Measurements from ENCODE around the gene EPHA3.

The EPHA3 gene

DNA sequence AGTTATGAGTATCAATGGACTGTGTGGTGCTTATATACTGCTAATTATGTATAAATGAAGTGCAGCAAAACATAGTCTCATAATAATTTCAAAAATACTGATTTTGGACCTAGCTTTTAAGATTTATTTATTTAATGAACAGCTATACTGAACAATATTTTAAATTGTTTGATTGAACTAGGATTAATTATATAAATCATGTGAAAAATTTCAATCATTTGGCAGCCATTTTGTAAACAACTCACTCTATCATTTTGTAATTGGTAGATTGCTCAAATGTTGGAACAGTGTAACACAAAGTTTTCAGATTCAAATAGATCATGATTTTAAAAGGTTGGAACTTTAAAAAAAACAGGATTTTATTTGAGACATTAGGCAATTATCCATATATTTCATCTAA lies 47.0 kb downstream of the EPHA3 start:
- DNase-seq: no peak

DNA sequence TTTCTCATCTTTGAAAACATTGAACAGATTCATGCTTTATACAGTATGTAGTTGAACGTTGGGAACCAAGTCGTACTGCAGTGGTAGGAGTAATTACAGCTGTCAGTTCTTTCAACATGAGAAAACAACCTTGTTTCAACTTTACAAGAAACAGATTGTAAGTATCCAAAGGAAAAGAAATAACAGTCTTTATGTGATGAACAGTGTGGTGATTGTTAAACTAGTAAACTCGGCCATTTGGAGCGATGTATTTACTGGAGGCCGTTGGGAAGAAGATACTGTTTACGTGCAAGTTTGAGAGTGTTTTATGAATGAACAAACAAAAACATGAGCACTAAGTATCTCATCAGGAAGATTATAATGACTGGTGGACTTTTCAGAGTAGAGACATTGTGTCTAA lies 48.4 kb downstream of the EPHA3 start:
- DNase-seq: no peak

DNA sequence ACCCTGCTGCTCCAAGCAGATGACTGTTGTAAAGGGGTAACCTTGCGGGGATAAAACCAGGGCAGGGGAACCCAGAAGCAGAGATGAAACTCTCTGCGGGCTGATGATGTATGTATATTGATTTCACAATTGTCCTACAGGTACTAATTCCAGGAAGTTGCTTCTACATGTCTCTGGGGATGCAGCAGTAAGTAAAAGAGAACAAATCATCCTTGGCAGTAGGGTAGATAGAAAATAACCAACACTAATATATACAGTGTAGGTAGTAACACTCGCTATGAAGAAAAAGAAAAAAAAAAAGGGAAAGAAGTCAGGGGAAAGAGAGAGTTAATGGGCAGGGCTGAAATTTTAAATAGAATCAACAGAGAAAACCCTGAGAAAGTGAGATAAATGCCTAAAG lies 50.2 kb downstream of the EPHA3 start:
- no peak for DNase-seq

DNA sequence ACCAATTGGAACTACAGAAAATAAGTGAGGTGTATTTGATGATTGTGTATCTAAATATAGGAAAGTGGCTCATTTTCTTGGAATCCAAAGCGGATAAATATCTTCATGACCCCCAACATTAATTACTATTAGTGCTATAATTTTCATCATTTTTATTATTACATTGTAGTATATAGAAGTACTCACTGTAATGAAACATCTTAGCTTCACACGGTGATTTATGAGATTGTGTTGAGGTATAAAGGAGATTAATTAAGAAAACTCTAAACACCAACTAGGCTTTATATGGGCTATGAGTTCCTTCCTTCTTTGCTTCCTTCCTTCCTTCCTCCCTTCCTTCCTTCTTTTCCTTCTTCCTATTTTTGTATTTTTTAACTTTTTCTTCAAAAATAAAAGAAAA lies 52.2 kb downstream of the EPHA3 start:
- DNase-seq: no peak

DNA sequence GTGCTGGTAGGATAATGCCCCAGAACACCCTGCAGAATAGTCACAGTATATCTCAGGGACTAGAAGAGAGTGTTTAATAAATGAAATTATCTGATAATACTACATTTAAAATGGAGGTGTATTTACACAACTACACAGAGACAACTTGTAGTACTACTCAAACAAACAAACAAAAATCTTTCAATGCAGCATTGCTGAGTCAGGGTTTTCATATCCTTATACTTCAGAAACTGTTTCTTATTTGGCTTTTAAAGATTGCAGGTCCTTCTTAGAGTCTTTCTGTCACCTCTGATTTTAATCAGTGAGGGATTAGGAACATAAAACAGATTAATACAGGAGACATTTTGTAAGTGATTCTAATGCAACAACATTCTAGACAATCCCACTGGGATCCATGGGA lies 57.4 kb downstream of the EPHA3 start:
- DNase-seq: no peak

DNA sequence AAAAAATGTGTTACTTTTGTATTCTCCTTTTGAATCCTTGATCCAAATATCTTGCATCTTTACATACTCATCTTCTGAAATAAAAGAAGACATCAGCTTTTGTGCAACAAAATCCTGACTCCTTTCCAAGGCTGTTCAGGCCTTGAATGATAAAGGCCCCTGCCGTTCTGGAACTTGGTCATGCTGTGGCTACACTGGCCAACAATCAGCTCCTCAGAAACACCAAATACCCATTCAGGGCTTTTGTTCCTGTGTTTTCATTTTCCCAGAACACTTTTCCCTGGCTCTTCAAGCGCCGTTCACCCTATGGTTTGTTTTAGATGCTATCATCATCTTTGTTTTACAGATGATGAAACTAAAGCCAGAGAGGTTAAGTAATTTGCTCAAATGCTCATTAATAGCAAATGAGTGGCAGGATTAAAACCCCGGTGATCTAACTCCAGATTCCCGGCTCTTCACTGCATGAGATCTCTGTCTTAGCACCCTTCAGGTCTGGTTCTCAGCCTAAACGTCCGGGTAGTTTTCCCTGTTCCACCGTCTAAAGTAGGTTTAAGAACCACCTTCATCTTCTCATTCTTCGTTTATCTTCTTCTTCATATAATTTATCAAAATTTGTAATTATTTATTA lies 58.3 kb downstream of the EPHA3 start:
- DNase-seq: no peak

DNA sequence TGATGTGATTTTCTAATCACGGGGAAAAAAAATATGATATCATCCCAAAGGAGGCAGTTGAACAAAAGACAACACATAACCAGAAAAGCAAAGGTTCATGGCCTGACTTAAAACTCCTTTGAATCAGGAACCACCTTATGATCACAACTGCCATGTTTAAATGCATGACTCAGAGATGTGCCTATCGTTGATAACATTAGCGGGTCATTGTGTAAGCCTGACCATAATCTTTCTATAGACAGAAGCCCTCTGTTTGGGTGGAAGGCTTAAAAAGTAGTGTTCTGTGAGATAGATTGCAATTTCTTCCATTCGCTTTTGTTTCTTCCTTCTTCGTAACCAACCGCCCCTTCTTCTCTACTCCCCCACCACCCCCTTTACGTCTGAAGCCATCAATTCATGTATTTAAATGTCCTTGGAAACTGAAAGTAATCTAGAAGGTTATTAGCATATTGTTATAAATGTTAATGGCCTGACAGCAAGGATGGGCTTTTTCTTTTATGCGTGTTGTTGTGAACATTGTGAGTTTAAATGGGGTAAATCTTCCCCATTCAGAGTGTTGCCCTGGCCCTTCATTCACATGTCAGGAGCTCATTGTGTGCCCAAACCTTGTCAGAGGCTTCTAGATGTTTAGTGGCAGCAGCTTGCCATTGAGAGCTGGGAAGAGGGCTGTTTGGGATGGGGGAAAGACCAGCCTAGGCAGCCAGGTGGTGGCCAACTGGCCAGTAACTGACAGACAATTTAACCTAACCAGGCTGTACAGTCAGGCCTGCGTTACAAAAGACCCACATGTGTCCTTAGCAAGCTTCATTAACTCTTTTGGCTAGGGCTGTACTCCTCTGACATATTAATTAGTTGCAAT lies 64.5 kb downstream of the EPHA3 start:
- DNase-seq: no peak

DNA sequence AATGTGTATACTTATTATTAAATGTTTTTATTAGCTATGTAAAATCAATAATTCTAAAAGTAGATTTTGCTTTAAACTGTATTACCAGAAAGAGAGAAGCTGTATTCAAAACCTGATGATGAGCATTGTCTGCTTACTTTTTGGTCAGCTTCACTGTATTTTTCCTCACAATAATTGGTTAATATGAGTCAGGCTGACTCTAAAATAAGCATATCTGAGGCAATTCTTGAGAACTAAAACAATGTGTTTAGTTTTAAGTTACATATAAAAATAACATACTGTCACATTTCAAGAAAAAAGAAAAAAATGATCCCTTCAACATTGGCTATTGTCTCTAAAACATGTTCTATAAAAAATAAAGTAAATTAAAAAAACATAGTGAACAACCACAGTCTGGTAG lies 66.1 kb downstream of the EPHA3 start:
- no peak for DNase-seq

DNA sequence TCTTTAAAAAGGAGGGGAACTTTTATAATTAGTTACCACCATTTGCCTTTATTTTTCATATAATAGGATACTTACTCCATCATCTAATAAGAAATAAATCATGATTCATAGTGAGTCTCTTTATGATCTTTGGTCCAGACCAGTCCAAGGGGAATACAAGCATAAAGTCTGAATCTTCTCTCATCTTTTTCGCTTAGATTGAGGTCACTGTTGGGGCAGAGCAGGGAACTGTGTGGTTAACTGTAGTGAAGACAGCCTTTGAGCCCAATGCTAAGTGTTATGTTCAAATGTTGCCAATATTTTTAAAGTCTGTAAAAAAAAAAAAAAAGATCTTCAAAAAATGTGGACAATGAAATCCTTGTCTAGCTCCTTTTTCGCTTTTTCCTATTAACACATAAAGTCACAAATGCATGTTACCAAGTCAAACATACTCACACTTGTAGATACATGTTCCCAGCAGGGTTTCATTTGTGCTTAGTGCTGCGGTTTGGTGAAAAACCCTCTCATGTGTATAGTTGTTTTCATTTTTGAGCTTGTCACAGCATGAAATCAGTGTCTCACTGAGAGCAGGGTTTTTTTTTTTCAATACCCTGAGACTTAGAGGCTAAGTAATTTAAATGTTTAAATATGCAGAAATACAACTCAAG lies 72.1 kb downstream of the EPHA3 start:
- DNase-seq: no peak

DNA sequence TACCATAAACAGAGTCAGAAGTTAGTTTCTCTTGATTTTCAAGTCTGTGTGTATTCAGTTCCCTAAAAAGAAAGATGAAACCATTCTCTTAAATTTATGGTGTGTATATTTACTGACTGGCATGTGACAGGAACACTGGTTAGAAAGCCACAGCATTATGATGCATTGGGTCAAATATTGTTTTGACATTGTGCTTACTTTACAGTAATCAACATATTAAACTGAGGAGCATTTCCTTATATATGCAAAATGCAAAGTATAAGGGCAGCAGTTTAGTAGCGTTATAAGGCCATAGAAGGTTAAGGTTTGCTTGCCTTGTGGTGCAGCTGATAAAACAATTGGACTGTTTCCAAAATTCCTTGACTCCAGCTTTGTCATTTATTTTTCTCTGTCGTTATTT lies 72.9 kb downstream of the EPHA3 start:
- no peak for DNase-seq

DNA sequence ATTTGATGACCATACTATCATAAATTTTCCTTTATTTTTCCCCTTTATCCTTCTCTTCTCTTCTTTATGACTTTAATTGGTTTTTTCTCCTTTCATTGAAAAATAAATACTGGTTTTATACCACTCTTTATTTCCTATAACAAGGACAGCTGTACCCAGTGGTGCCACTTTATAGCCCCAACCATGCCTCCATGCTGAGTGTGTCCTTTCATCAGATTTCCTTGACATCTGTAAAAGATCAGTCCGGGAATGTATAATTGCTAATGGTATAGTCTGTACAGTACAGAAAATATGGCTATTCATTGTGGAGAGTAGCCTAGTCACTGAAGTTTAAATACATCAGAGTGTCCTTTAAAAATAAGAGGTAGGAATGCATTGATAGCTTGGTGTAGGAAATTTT lies 74.6 kb downstream of the EPHA3 start:
- no peak for DNase-seq

DNA sequence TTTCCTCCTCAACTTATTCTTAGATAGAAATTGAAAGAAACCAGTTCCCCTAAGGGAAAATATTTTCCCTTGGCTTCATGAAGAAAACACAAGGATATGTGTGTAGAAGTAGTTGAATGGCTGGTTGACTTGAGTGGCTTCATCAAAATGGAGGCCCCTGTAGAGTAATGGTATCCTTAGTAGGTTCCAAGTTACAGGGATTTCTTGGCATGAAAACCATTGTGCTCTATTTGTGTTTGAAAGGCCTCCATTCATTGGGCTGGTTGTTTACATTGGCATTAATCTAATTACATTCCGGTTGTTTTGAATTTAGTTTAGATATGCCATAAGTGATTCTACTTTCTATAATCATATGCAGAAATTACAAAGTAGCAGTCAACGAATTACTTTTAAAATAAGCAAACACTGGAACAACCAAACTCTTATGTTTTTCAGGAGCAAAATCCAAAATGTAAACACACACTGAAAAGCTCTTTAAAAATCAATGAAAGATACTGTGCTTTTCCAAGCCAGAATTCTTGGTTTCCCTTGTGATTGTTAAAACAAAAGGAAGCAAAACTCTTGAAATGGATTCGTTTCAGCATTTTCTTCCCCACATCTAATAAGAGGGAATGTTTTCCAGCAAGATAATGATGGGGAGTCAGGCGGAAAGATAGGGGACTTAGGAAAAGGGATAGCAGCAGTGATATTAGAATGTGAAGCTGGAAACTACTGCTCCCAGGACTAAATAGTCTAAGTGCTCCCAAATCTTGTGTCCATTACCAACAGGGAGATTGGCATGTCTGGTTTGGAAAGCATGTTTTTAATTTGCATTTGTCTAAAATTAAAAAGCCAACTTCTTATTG lies 77.0 kb downstream of the EPHA3 start:
- DNase-seq: no peak

DNA sequence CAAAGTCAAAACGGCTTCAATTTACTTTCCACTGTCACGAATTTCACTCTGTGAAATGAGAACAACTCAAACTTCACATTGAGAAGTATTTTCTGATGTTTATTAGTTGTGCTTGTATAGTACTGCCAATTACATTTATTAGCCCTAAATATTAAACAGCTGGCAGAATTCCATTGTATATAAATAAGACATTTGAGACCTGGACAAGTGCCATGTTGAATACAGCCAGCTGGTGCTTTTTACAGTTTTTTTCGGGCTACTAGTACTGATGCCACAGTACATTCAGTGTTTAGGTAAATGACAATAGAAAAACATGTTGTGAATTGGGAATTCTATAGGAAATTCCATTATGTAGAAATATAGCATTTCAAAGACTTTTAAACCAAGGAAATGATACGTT lies 79.0 kb downstream of the EPHA3 start:
- no peak for DNase-seq

DNA sequence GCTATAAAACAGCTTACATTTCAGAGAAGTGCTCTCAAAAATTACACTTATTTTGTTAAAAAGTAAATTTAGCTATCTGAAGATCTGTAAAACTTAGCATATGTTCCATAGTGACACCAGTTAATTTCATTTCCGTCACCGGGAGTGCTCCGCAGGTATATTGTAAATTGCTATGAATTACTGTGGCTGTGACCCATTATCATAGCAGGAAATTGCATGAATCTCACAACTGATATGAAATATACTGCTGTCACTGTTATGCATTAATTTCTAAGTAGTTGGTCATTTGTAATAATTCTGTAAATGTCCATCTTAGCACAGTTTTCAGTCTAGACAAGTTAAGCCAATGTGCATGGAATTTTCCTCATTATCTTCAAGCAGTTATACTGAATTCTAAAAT lies 91.2 kb downstream of the EPHA3 start:
- DNase-seq: no peak

DNA sequence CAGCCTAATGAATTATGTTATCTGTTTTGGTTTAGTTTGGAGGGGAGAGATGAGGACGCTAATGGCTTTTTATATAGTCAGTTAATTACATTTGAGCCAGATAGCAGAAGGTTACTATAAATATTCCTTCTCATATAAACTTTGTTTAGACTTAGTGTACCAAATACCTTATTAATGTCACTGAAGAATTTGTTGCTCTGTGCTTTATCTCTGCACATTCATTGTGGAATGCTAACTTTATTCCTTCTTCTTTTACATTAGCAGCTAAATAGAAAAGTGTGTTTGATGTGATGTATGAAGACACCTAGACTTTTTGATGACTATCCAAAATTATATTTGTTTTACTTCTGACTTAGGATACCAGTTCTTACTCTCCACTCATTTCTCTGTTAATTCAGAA lies 105.2 kb downstream of the EPHA3 start:
- DNase-seq: no peak

DNA sequence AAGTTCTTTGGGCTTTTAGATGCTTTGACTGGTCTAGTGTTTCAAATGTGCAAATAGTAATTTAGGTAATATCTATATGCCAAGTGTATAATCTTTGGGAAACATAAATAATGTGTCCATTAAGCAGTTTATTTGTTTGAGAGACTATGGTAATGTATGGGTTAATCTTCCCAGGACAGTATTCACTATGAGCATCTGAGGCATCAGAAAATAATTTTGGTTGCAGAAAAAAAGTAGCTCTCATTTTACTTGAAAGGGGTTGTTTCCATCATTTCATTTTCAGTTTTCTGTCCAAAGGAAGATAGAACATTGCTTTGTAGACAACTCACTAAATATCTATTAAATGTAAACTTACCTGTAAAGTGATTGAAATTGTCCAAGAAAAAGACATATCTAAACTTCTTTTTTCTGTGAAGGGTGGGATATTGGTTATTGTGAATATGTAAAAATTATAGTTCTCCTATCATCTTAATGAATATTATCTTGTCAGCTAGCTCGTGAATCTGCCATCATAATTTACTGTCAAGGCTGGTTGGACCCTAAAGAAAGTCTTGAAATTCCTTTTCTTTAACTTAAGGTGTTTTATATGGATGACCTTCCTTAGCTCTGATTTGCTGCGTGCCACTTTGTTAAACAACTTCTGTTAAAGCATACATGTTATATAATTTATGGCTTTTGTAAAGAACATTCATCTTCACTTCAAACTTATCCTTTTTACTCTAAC lies 108.8 kb downstream of the EPHA3 start:
- DNase-seq: no peak

DNA sequence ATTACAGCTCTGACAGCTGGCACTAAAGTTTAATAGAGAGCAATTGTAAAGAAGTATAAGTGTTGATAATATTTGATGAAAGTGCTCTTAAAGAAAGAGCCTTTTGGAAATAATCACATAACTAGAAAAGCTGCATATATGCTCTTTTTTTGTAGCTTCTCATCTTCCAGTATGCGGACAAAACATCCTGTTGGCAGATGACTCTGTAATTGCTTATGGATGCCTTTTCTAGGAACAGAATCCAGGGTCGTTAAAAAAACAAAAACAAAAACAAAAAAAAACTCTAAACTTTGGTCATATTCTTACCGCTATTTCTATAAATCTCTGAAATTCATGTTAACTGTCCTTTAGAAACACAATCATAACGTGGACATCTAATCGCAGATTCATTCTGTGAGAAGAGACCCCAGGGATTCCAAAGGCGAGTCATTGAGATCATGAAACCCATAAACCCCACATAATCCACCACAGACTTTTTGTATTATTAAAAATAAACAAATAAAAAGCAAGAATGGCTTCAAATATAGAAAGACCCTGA lies 109.8 kb downstream of the EPHA3 start:
- DNase-seq: no peak

DNA sequence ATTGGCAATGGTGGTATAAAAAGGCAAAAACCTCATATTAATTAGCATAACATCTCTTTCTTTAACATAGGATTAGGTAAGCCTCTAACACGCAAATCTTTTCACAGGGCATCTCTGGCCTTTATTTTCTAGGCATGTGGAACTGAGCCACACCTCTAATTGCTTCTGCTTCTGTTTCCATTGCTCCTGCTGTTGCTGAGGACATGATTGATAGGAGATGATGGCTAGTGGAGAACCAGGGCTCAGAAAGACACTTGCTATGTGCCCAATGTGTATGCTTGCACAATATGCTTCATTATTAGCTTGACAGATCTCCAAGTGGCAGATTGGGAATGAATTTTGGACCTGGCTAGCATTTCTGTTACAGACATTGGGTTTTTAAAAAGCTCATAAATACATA lies 114.5 kb downstream of the EPHA3 start:
- DNase-seq: peak in 1 of 2 experiments; percentile 14

DNA sequence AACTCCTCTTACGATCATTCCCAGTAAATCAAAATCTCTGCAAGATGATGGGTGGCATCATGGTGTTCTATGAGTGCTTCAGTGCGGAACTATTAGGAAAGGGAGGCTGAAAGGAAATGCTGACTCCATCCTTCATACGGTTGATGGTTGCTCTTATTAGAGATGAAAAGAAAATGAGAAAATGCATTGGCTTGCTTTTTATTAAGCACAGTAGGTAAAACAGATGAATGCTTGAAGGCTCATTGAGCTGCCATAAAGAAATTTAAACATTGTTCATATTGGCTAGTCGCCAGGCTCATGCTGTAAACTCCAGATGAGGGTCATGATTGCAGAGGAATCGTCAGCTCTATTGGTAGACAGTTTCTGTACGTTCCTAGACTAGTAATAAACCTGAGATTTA lies 115.8 kb downstream of the EPHA3 start:
- DNase-seq: peak in 1 of 2 experiments; percentile 32

DNA sequence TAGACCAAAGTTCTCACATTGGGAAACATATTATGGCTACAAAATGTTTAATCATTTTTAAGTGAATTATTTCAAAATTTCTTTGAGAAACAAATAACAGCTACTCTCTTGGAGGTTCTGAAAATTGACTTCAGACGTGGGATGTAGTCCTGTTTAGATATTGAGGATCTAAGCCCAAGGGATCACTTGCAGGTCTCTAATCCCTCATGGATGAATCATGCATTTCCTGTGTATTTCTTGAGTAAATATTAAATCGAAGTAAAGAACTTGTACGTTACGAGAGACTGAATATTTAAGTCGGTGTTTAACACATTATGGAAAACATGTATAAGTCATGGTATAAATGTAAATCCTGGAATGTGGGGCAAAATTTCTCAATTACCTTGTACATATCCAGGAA lies 119.8 kb downstream of the EPHA3 start:
- no peak for DNase-seq

DNA sequence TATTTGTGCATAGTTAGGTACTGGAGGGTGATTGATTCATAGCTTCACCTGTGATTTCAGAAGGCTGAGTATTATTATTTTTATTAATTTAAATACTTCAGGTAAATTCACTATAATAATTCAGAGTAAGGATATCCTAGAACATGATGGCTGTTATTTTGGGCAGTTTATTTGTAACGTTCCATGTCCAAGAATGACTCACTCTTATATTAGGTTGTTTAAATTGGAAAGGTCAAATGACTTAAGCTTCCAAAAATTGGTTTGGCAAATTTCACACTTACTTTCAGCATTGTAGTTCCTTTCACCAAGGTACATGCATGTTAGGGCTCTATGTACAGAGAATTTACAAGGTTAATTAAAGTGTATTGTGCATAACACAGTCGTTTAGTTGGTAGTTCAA lies 120.2 kb downstream of the EPHA3 start:
- no peak for DNase-seq

DNA sequence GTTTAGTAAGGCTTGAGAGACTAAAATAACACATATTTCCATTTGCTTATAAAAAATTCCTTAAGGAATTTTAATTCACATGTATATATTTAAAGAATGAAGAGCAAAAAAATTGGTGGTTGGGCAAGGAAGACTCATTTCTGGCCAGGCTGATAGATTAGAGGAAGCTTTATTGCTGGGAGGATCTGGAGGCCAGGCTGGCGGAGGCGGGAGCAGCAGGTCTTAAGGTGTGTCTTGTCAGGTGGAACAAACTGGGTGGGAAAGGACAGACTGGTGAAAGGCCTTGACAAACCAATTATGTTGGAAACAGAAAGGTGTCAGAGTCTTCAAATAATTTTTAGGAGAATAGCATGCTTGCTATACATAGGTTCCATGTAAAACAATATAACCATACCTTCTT lies 124.7 kb downstream of the EPHA3 start:
- DNase-seq: no peak

Measured in SHP77 (cell line).